HG03095 (cell line): ENCODE data around the gene NFKB1.

Experiments used
- ATAC-seq: cut with Tn5 transposase; IDR thresholded peaks from one replicate; pipeline ENCODE4 v1.9.1; 2021; ENCODE audit warnings: moderate library complexity; ENCODE audit not compliant: unreplicated experiment

The NFKB1 gene

GRCh38 chr4:102620697-102621497 is 119.7 kb downstream of the NFKB1 start:
- ATAC-seq: peak; percentile 55

DNA sequence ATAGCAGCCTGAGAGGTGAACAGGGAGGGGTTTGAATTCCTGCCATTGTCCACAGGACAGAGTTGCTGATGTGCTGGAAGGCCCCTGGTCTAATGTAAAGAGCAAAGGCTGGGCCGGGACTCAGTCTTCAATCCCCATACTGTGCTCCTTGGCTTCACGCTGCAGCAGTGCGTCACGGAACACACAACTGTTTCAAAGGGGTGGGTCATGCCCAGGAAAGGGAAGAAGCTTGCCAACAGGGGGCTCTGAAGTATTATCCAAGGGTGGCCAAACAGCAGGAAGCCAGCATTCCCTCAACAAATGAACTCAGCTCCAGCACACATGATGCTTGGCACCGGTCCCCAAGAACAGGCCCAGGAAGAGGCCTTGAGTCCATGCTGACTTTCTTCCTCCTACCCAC is 122.5 kb downstream of the NFKB1 start:
- ATAC-seq: no peak

DNA sequence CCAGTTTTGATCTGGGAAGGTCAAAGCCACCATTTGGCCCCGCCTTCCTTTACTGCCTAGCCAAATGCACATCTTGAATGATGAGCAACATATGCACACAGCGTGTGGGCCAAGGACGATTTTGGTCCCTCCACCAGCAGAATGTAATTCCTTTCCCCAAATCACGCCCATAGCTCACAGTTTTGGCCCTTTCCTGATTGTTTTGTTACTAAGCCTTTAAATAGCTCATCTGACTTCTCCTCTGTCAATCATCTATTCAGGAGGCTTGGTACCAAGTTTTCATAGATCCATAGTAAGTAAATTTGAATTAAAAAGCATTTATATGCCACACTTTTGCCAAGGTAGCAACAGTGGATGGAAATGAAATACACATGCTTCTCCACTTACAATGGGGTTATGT is 123.3 kb downstream of the NFKB1 start:
- ATAC-seq: no peak

- ATAC-seq: peak; percentile 85
Observed at GRCh38 chr4:102625232-102625930, 124.2 kb downstream of the NFKB1 start.

- no peak for ATAC-seq
Observed at GRCh38 chr4:102627831-102628523, 126.8 kb downstream of the NFKB1 start.

DNA sequence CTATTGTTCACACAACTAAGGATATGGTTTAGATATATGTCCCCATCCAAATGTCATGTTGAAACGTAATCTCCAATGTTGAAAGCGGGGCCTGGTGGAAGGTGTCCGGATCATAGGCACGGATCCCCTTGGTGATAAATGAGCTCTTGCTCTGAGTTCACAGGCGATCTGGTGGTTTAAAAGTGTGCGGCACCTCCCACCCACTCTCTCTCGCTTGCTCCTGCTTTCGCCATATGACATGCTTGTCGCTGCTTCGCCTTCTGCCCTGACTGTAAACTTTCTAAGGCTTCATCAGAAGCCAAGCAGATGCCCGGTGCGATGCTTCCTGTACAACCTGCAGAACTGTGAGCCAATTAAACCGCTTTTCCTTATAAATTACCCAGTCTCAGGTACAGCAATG is 128.5 kb downstream of the NFKB1 start:
- no peak for ATAC-seq

DNA sequence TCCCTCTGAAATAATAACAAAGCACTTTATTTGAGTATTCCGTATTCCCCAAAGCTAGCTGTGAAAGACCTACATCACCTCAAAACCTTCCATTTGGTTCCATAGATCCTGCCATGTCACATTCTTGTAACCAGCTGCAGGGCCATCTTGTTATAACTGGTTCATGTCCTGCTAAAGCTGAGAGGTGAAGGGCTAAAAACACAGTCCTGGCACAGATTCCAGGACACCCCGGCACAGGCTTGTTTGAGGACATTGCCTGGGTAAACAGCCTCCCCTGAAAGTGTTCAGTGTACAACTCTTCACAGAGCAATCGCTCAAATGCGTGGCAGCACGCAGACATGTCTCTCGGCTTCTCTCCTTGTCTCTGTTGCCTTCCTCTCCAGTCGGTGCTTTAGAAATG is 130.5 kb downstream of the NFKB1 start:
- no peak for ATAC-seq

- no peak for ATAC-seq
Observed at GRCh38 chr4:102632241-102633065, 131.3 kb downstream of the NFKB1 start.

DNA sequence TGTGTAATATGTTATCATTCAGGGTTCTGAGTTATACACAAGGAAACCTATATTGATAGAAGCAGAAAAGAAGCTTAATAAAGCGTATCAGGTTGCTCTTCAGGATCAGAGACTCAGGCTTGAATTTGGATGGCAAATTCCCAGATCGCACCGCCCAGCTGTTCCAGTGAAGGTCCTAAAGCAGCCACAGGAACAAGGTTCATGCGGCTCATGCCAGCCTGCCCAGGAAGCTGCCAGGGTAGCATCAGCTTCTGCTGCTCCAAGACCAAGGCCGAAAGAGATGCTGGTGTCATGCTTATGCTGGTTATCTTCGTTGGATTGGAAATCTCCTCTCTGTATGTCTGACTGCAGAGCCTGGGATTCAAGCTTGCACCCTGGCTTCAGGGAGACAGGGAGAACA is 131.9 kb downstream of the NFKB1 start:
- ATAC-seq: no peak

- ATAC-seq: no peak
Observed at GRCh38 chr4:102637391-102637790, 136.2 kb downstream of the NFKB1 start.

DNA sequence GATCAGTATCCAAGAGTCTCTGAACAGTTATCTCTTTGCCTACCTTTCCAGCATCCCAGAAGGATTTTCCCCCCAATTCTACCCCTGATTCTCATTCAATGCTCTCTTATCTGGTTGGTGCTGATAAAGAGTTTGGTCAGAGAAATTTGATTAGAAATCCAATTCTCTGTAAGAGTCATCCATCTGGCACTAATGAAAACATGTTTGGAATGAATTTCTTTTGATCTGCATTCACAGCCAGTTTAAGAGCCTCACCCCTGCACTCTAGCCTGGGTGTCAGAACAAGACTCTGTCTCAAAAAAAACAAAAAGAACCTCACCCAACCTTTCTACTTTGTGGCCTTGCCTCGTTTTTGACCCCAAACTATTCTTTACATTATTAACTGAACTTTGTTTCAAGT is 137.5 kb downstream of the NFKB1 start:
- no peak for ATAC-seq

DNA sequence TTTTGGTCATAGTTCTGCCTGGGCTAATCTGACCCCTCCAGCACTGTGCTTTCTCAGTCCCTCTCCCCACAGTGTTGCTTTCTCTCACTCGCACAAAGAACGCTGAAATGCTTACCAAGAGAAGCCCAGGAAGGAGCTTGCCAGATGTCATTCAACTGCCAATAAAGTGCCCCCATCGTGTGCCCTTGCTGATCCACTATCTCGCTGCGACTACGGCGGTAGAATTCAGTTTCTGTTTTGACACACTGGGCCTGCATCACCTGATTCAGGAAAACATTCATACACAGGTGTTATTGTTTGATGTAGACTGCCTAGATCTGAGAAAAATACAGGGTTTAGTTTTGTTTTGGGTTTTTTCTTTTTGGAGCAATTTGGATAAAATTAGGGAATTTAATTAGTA is 138.4 kb downstream of the NFKB1 start:
- no peak for ATAC-seq

GRCh38 chr4:102640669-102641068 is 139.5 kb downstream of the NFKB1 start:
- ATAC-seq: no peak

DNA sequence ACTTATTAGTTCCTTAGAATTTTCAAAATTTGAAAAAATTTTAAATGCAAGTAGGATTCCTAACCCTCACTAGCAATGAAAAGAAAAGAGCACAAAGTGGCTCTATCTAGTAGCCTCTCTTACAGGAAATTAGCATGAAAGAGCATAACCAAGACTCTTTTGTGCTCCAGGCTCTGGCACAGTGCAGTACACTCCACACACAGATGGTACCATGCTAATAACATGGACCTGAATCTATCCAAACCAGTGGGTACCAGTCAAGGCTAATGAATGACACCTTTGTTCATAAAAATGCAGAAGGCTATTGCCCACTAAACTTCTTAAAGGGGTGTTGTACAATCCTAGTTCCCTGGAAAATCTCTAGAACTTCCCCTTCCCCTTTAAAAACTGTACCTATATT is 140.6 kb downstream of the NFKB1 start:
- ATAC-seq: no peak

GRCh38 chr4:102642631-102643298 is 141.6 kb downstream of the NFKB1 start:
- ATAC-seq: no peak

DNA sequence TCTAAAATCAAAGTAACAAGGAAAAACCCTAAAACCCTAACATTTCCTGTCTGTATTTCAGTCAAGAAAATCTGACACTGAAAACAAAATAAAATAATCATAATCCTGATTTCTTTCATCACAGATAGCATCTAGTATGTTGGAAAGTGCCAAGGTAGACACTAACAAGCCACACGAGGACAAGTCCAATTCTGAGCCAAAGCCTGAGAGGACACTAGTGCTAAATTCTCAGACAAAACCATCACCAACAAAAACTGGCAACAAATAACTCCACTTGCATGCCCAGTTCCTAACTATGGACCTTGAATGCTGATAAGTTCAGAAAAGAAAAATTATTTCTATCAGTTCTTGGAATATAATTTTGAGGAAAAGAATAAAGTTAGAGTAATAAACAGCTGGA is 146.0 kb downstream of the NFKB1 start:
- no peak for ATAC-seq

GRCh38 chr4:102657206-102657605 is 156.0 kb downstream of the NFKB1 start:
- ATAC-seq: no peak

- no peak for ATAC-seq
Observed at GRCh38 chr4:102663073-102663472, 161.9 kb downstream of the NFKB1 start.

DNA sequence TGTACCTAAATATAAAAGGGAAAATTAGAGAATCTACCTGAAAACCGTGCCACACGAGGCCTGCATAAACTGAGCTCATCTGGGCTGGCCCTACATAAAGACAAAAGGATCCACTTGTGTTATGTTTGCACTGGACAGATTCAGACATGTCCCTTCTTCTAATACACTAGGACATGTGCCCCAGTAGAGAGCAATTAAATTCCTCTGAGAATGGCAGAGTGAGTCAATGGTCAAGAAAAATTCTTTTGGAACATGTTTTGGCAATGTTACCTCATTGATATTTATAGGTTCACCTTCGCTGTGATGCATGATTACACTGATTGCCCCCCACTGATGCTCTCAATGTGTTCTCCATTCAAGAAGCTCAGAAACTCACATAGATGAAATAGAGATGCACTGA is 164.4 kb downstream of the NFKB1 start:
- ATAC-seq: no peak
